Neuronal stem cell (in vitro differentiated cells): ENCODE data around the gene PID1.

Source experiments
- DNase-seq: peaks from one replicate; pipeline ENCODE4 v3.0.0-alpha.2; 2013; ENCODE audit warnings: low spot score
- H2AFZ ChIP-seq: one replicate; pipeline ENCODE4 v1.6.1; 2013; ENCODE audit warnings: mild to moderate bottlenecking, low read length, inconsistent platforms
- H2AK5ac ChIP-seq: 2 replicates; pipeline ENCODE4 v1.6.1; 2013; ENCODE audit warnings: low read depth, mild to moderate bottlenecking, inconsistent platforms, low read length, moderate library complexity, mixed read lengths
- H2BK120ac ChIP-seq: 2 replicates; pipeline ENCODE4 v1.6.1; 2013; ENCODE audit warnings: low read depth, mild to moderate bottlenecking, inconsistent platforms, low read length, moderate library complexity, mixed read lengths
- H2BK12ac ChIP-seq: one replicate; pipeline ENCODE4 v1.6.1; 2013; ENCODE audit warnings: low read length, inconsistent platforms
- H2BK15ac ChIP-seq: 2 replicates; pipeline ENCODE4 v1.6.1; 2013; ENCODE audit warnings: mild to moderate bottlenecking, low read length, inconsistent platforms, mixed read lengths
- H2BK5ac ChIP-seq: one replicate; pipeline ENCODE4 v1.6.1; 2013; ENCODE audit warnings: inconsistent platforms, mild to moderate bottlenecking, low read length, moderate library complexity
- H3K14ac ChIP-seq: one replicate; pipeline ENCODE4 v1.6.1; 2013; ENCODE audit warnings: low read length, inconsistent platforms
- H3K18ac ChIP-seq: 2 replicates; pipeline ENCODE4 v1.6.1; 2013; ENCODE audit warnings: low read length, inconsistent platforms
- H3K23ac ChIP-seq: 2 replicates; pipeline ENCODE4 v1.6.1; 2013; ENCODE audit warnings: low read depth, mild to moderate bottlenecking, mixed read lengths, low read length, inconsistent platforms; ENCODE audit not compliant: poor library complexity
- H3K27ac ChIP-seq: replicated peaks from 3 replicates; pipeline ENCODE4 v1.5.1; 2013; ENCODE audit warnings: low read length, inconsistent platforms
- H3K27me3 ChIP-seq, 3 experiments: 2 replicates each; pipeline ENCODE4 v1.6.1; 2013; ENCODE audit warnings: low read length in 3 of 3, mild to moderate bottlenecking in 2 of 3, inconsistent platforms in 1 of 3, low read depth in 1 of 3, mixed read lengths in 1 of 3, moderate library complexity in 1 of 3; ENCODE audit not compliant: control insufficient read depth in 3 of 3, insufficient read depth in 3 of 3
- H3K36me3 ChIP-seq, 2 donors: replicated peaks in 1 of 2; 2 replicates each; pipeline ENCODE4 v1.6.1; 2013; ENCODE audit warnings: low read length in 2 of 2; ENCODE audit not compliant: control insufficient read depth in 2 of 2, insufficient read depth in 2 of 2
- H3K4ac ChIP-seq: 2 replicates; pipeline ENCODE4 v1.6.1; 2013; ENCODE audit warnings: inconsistent platforms, mild to moderate bottlenecking, low read length, moderate library complexity
- H3K4me1 ChIP-seq, 2 donors: 1 replicate in 1 of 2; 2 replicates in 1 of 2; pipeline ENCODE4 v1.6.1; 2013; ENCODE audit warnings: low read length in 2 of 2, low read depth in 1 of 2; ENCODE audit not compliant: control insufficient read depth in 2 of 2, insufficient read depth in 1 of 2
- H3K4me2 ChIP-seq: one replicate; pipeline ENCODE4 v1.6.1; 2013; ENCODE audit warnings: mild to moderate bottlenecking, low read length, inconsistent platforms; ENCODE audit not compliant: insufficient read depth, poor library complexity, severe bottlenecking
- H3K4me3 ChIP-seq, 2 donors: 2 replicates each; pipeline ENCODE4 v1.5.1; 2013; ENCODE audit warnings: low read length in 2 of 2, mild to moderate bottlenecking in 2 of 2, inconsistent platforms in 1 of 2, moderate library complexity in 1 of 2
- H3K79me1 ChIP-seq: one replicate; pipeline ENCODE4 v1.6.1; 2013; ENCODE audit warnings: low read depth, mild to moderate bottlenecking, inconsistent platforms, low read length, moderate library complexity
- H3K9ac ChIP-seq: one replicate; pipeline ENCODE4 v1.6.1; 2013; ENCODE audit warnings: mild to moderate bottlenecking, low read depth, low read length, inconsistent platforms; ENCODE audit not compliant: poor library complexity
- H3K9me3 ChIP-seq, 2 donors: replicated peaks in 1 of 2; 2 replicates each; pipeline versions ENCODE3 to v1.6.1; 2013; ENCODE audit warnings: low read length in 2 of 2, mild to moderate bottlenecking in 2 of 2, inconsistent platforms in 1 of 2, low read depth in 1 of 2, mixed read lengths in 1 of 2, moderate library complexity in 1 of 2; ENCODE audit not compliant: control insufficient read depth in 2 of 2, insufficient read depth in 1 of 2
- H4K8ac ChIP-seq: one replicate; pipeline ENCODE4 v1.6.1; 2013; ENCODE audit warnings: low read depth, mild to moderate bottlenecking, inconsistent platforms, low read length, moderate library complexity
- H4K91ac ChIP-seq: one replicate; pipeline ENCODE4 v1.6.1; 2013; ENCODE audit warnings: low read length, low read depth, mild to moderate bottlenecking, inconsistent platforms; ENCODE audit not compliant: poor library complexity
- WGBS, 2 donors: extraction: QIAGEN DNeasy Blood & Tissue Kit; methylation state at CpG; one replicate each; pipeline ENCODE4 v1.1.7; 2013; ENCODE audit warnings: missing lambda C conversion rate in 2 of 2, mixed read lengths in 1 of 2; ENCODE audit not compliant: insufficient read length in 2 of 2, insufficient replicate concordance in 1 of 2; ENCODE audit errors: extremely low coverage in 2 of 2; 5-methylcytosine and 5-hydroxymethylcytosine counted together

Gene PID1

DNA sequence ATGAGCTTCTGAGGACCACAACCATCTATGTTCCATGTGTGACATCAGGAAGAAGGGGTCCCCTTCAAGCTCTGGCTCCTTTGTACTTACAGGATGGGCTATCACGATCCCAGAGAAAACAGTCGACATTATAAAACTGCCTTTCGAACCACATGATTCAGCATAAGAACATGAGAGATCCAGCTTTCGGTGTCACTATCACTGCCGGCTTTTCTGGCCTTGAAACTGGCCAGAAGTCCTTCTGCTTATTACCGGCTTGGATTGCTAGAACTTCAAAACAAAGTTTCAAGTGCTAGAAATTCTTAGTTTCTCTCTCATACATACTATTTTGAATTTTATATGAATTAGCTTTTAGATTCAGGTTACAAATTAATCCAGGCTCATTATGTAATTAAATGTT, 138.9 kb downstream of the PID1 start:
- no peak overlapping the region for H3K4ac ChIP-seq
- no peak overlapping the region for H2BK15ac ChIP-seq
- no peak overlapping the region for H3K4me2 ChIP-seq
- H2AFZ ChIP-seq, result no peak overlapping the region
- H4K91ac ChIP-seq, result no peak overlapping the region
- no peaks in the 10 kb centered on the region for H3K27me3 ChIP-seq
- H3K4me3 ChIP-seq, result no peak overlapping the region
- no peak overlapping the region for H3K18ac ChIP-seq
- H3K9ac ChIP-seq, result no peak overlapping the region
- H3K36me3 ChIP-seq, result no peaks in the 10 kb centered on the region
- no peak overlapping the region for H2BK12ac ChIP-seq
- no peak overlapping the region for H3K23ac ChIP-seq
- H3K14ac ChIP-seq, result no peak overlapping the region
- no peak for DNase-seq
- H3K79me1 ChIP-seq, result no peaks in the 10 kb centered on the region
- no peaks in the 10 kb centered on the region for H3K4me1 ChIP-seq
- no peak overlapping the region for H2AK5ac ChIP-seq
- no peak overlapping the region for H2BK5ac ChIP-seq
- H2BK120ac ChIP-seq, result no peak overlapping the region
- H4K8ac ChIP-seq, result no peak overlapping the region
- H3K9me3 ChIP-seq, result no peaks in the 10 kb centered on the region
- no CpG with 5 or more reads among the region's 6 CpGs for WGBS, 2 donors
- no peak overlapping the region for H3K27ac ChIP-seq

GRCh38 chr2:229130522-229130921, 140.6 kb downstream of the PID1 start:
- H3K27ac ChIP-seq, result no peak overlapping the region
- no peak for DNase-seq

GRCh38 chr2:229129738-229130371, 141.2 kb downstream of the PID1 start:
- WGBS, 2 donors, result no CpG with 5 or more reads among the region's 12 CpGs
- no peak for DNase-seq
- no peak overlapping the region for H3K23ac ChIP-seq
- no peak overlapping the region for H4K8ac ChIP-seq
- H3K27me3 ChIP-seq, result no peaks in the 10 kb centered on the region
- H3K18ac ChIP-seq, result no peak overlapping the region
- no peaks in the 10 kb centered on the region for H3K36me3 ChIP-seq
- no peak overlapping the region for H4K91ac ChIP-seq
- H3K4me3 ChIP-seq, result no peak overlapping the region
- no peak overlapping the region for H2AFZ ChIP-seq
- H3K4me2 ChIP-seq, result no peak overlapping the region
- no peaks in the 10 kb centered on the region for H3K9me3 ChIP-seq
- H3K4ac ChIP-seq, result no peak overlapping the region
- H2BK12ac ChIP-seq, result no peak overlapping the region
- no peaks in the 10 kb centered on the region for H3K79me1 ChIP-seq
- H2AK5ac ChIP-seq, result no peak overlapping the region
- no peak overlapping the region for H2BK5ac ChIP-seq
- H2BK120ac ChIP-seq, result no peak overlapping the region
- H3K14ac ChIP-seq, result no peak overlapping the region
- no peaks in the 10 kb centered on the region for H3K4me1 ChIP-seq
- no peak overlapping the region for H3K9ac ChIP-seq
- H3K27ac ChIP-seq, result no peak overlapping the region
- H2BK15ac ChIP-seq, result no peak overlapping the region

More at GRCh38 chr2:229130522-229130921, 140.6 kb downstream of the PID1 start:
- Histone ChIP-seq H3K4me1 (no peaks in the 10 kb centered on the region), H3K4me2 (no peak overlapping the region), H2BK5ac (no peak overlapping the region), H3K9ac (no peak overlapping the region), H2BK120ac (no peak overlapping the region), H2AFZ (no peak overlapping the region), H2AK5ac (no peak overlapping the region), H3K4ac (no peak overlapping the region), H3K4me3 (no peak overlapping the region), H3K36me3 (no peaks in the 10 kb centered on the region), H2BK15ac (no peak overlapping the region), H3K9me3 (no peaks in the 10 kb centered on the region), H4K8ac (no peak overlapping the region), H4K91ac (no peak overlapping the region), H3K79me1 (no peaks in the 10 kb centered on the region), H2BK12ac (no peak overlapping the region), H3K18ac (no peak overlapping the region), H3K27me3 (no peaks in the 10 kb centered on the region), H3K23ac (no peak overlapping the region), H3K14ac (no peak overlapping the region)
- WGBS, 2 donors, result no CpG with 5 or more reads among the region's 6 CpGs

DNA sequence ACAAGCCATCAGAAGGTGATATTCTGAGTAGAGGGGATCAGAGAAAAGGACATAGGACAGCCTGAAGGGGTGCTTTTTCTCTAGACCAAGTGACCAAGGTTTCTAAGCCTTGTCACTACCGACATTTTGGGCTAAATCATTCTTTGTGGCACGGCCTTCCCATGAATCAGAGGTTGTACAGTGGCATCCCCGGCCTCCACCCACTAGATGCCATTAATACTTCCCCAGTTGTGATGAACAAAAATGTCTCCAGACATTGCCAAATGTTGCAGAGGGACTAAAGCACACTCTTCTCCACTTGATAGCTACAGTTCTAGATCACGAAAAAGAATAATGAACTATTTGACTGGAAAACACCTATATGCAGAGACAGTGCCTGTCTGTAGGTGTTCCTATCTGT, 143.6 kb downstream of the PID1 start:
- Histone ChIP-seq H2BK12ac (no peak overlapping the region), H3K9me3 (no peaks in the 10 kb centered on the region)

More for the DNA sequence above, 143.6 kb downstream of the PID1 start:
- no peak overlapping the region for H2BK15ac ChIP-seq
- no peaks in the 10 kb centered on the region for H3K4me1 ChIP-seq
- no peak overlapping the region for H2AK5ac ChIP-seq
- H2BK5ac ChIP-seq, result no peak overlapping the region
- no peak overlapping the region for H4K91ac ChIP-seq
- H3K27me3 ChIP-seq, result no peaks in the 10 kb centered on the region
- H3K14ac ChIP-seq, result no peak overlapping the region
- no peak overlapping the region for H3K9ac ChIP-seq
- no peak for DNase-seq
- no peak overlapping the region for H3K4me3 ChIP-seq
- H2AFZ ChIP-seq, result no peak overlapping the region
- no peak overlapping the region for H4K8ac ChIP-seq
- no peak overlapping the region for H3K18ac ChIP-seq
- no peaks in the 10 kb centered on the region for H3K79me1 ChIP-seq
- no peak overlapping the region for H3K4me2 ChIP-seq
- no peak overlapping the region for H2BK120ac ChIP-seq
- H3K4ac ChIP-seq, result no peak overlapping the region
- WGBS, 2 donors, result no CpG with 5 or more reads among the region's 4 CpGs
- H3K36me3 ChIP-seq, result no peaks in the 10 kb centered on the region
- H3K27ac ChIP-seq, result no peak overlapping the region
- no peak overlapping the region for H3K23ac ChIP-seq
